Measurements from ENCODE around the gene HIP1. TPM values are rescaled to one million over a fixed set of nuclear protein-coding genes. Genes with fewer than 3 reads are reported as not detected.

HIP1 gene
- total and polyA plus RNA-seq, 2 of the 13 experiments (the other 11 are each of a cell fraction or from before 2014, with no cell fraction given), result 4.5 to 6.2 TPM

- TF ChIP-seq ZNF142 (CRISPR knock-in tag; IDR thresholded peaks at IDR 0.05) (no peak), MAF1 (CRISPR knock-in tag; IDR thresholded peaks at IDR 0.05; ENCODE audit: borderline replicate concordance) (no peak)
Observed at GRCh38 chr7:75578081-75578480, 160.7 kb downstream of the HIP1 start (continued).

- ChIA-PET CTCF (ENCODE audit: low intra/inter-chr PET ratio, low total read pairs) (no interaction called here), POLR2A (no interaction called here)
- no peaks in the 10 kb centered on the region for H4K20me1 ChIP-seq (ENCODE audit: insufficient read depth, low read length)
- intact Hi-C loops (cut with micrococcal nuclease; ENCODE audit: unreplicated experiment), result no loop called here
- no peak overlapping the region for H3K27ac ChIP-seq (ENCODE audit: extremely low read length, insufficient read depth, low read length)
- no peaks in the 10 kb centered on the region for H3K27me3 ChIP-seq (ENCODE audit: control insufficient read depth in 1 of 2, insufficient read depth in 2 of 2, low read length in 2 of 2)
- DNase-seq (ENCODE audit: low spot score) (no peak), ATAC-seq (no peak), FAIRE-seq (no peak)
- no peaks in the 10 kb centered on the region for H3K36me3 ChIP-seq (replicated peaks in 1 of 2; ENCODE audit: control insufficient read depth in 1 of 2, insufficient read depth in 2 of 2, low read length in 2 of 2)
- H3K4me3 ChIP-seq (replicated peaks in 1 of 3; ENCODE audit: insufficient read depth in 1 of 3, low read depth in 2 of 3, low read length in 3 of 3), result no peak overlapping the region
- H3K9me3 ChIP-seq (ENCODE audit: low read length), result no peaks in the 10 kb centered on the region
- H3K9ac ChIP-seq (ENCODE audit: insufficient read depth, low read depth, low read length), result no peak overlapping the region
- no peak overlapping the region for H2AFZ ChIP-seq (ENCODE audit: low read length)
- BruUV-seq (replicated peaks), result no TSS peak
- no peaks in the 10 kb centered on the region for H3K79me2 ChIP-seq (ENCODE audit: insufficient read depth, low read length)
- no peak overlapping the region for H3K4me2 ChIP-seq (ENCODE audit: low read depth, low read length)
- 79% methylated on average over 12 of the region's 13 CpGs for WGBS (ENCODE audit: low lambda C conversion rate)
- in situ Hi-C loops (cut with HindIII; ENCODE audit: extremely low pct_ligation_motif_present, low pct_unique_long_range_greater_than_20kb), result no loop called here
- no peaks in the 10 kb centered on the region for H3K4me1 ChIP-seq (ENCODE audit: insufficient read depth, low read length)
- TF ChIP-seq TERF1 (CRISPR knock-in tag; IDR thresholded peaks at IDR 0.05), result no peak
- TF ChIP-seq ZNF597 (CRISPR knock-in tag; IDR thresholded peaks at IDR 0.05), result no peak
- TF ChIP-seq ZNF879 (CRISPR knock-in tag; IDR thresholded peaks at IDR 0.05), result no peak
- TF ChIP-seq TBL1XR1 (IDR thresholded peaks at IDR 0.05; ENCODE audit: borderline replicate concordance, low read length, partially characterized antibody), result no peak
- no peak for TF ChIP-seq SKI (IDR thresholded peaks at IDR 0.05; ENCODE audit: partially characterized antibody)
- TF ChIP-seq MNT (IDR thresholded peaks at IDR 0.05), result no peak
- no peak for TF ChIP-seq SSRP1 (CRISPR knock-in tag; IDR thresholded peaks at IDR 0.05)
Observed at GRCh38 chr7:75575488-75576121, 163.1 kb downstream of the HIP1 start.

Data from HepG2 (cell line).